ENCODE data around the gene MACROD2. TPM values are rescaled to one million over a fixed set of nuclear protein-coding genes. Genes with fewer than 3 reads are reported as not detected.
A peak's percentile ranks its signal among the peaks of the same experiment; 100 is the strongest.

The MACROD2 gene
- total RNA-seq: 1 to 10 TPM in 1 of 2 donors, under 1 TPM in 1; 0.95 to 4.2 TPM

DNA sequence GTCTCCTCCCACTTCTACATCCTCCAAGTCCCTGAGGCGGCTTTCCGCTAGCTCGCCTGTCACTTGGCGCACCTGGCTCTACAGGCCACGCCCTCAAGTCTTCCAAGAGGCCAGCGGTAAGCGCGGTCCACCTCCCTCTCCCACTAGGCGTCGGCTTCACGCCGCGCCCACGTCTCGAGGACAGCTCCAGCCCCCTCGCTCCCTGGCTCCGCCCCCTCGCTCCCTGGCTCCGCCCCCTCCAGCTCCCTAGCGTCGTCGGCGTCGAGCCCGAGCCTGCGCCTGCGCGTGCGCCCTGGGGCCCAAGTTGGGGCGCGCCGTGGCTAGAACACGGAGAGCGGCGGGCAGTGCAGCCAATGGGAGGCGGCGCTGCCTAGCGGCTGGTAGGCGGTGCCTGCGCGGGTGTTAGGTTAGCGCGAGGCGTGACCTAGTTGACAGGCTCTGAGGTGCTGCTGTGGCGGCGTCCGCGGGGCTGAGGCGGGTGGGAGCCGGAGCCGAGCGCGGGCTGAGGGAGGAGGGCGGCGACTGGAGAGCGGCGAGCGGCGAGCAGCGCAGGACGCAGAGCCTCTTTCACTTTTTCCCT lies at the start of gene MACROD2:
MACROD2 (plus strand) TSS at position 431 of the 580 bp plus-strand sequence.
- Histone ChIP-seq H3K9me3 (no peaks in the 10 kb centered on the region), H3K4me3 (peak within 1 kb of the TSS; percentile 75), H3K36me3 (no peaks in the 10 kb centered on the region), H3K4me1 (ENCODE audit: control insufficient read depth in 1 of 2, low read depth in 2 of 2) (no peaks in the 10 kb centered on the region), H3K27me3 (replicated peaks; ENCODE audit: insufficient read depth) (no peaks in the 10 kb centered on the region), H3K27ac (no peak within 1 kb of the TSS)
- TF ChIP-seq, protein P1, sequence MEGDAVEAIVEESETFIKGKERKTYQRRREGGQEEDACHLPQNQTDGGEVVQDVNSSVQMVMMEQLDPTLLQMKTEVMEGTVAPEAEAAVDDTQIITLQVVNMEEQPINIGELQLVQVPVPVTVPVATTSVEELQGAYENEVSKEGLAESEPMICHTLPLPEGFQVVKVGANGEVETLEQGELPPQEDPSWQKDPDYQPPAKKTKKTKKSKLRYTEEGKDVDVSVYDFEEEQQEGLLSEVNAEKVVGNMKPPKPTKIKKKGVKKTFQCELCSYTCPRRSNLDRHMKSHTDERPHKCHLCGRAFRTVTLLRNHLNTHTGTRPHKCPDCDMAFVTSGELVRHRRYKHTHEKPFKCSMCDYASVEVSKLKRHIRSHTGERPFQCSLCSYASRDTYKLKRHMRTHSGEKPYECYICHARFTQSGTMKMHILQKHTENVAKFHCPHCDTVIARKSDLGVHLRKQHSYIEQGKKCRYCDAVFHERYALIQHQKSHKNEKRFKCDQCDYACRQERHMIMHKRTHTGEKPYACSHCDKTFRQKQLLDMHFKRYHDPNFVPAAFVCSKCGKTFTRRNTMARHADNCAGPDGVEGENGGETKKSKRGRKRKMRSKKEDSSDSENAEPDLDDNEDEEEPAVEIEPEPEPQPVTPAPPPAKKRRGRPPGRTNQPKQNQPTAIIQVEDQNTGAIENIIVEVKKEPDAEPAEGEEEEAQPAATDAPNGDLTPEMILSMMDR (IDR thresholded peaks at IDR 0.05): no peak
- ATAC-seq (ENCODE audit: insufficient number of reproducible peaks, low FRiP score, low read depth): peak; percentile 70
- peak; percentile 34 for DNase-seq (ENCODE audit: low spot score)

DNA sequence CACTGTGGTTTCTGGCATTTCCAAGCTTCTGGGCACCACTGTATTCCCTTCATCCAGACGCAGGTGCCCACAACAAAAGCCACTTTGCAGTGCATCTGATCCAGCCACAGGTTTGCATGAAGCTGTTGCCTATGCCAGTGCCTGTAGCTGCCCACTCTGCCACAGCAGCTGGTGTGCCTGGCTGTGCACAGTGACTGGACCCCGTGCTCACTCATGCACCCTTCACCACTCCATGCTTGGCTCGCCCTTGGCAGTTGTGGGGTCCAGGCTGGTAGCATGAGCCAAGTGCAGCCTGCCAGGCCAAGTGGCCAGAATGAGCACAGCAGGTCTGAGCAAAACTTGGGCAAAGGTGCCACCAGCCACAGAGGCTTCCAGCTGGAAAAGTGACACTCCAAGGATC lies 47.6 kb upstream of the MACROD2 start:
- ATAC-seq (ENCODE audit: insufficient number of reproducible peaks, low FRiP score, low read depth) (no peak), DNase-seq (ENCODE audit: low spot score) (no peak)
- TF ChIP-seq, protein P1 (IDR thresholded peaks at IDR 0.05): no peak
- Histone ChIP-seq H3K27ac (no peak overlapping the region), H3K36me3 (no peaks in the 10 kb centered on the region), H3K27me3 (replicated peaks; ENCODE audit: insufficient read depth) (no peaks in the 10 kb centered on the region), H3K4me3 (no peak overlapping the region), H3K9me3 (no peaks in the 10 kb centered on the region), H3K4me1 (ENCODE audit: control insufficient read depth in 1 of 2, low read depth in 2 of 2) (no peaks in the 10 kb centered on the region)

DNA sequence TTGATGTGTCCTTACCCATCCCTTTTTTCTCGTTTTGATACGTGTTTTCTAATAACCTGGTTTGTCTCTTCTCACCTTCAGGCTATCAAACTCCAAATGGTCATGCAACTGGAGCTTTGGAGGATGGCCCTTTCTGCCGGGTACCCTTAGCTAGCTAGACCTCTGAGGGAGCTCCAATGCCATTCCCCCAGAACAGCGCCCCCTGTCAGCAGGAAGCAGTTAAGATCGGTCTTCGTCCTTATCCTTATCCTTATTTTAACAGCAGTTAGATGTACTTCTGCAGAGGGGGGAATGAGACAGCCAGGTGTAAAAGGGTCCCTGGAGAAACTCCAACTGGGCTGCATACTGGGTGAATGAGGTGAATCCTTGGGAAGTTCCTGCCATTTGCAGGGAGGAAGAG lies 42.1 kb upstream of the MACROD2 start:
- H3K9me3 ChIP-seq: no peaks in the 10 kb centered on the region
- no peak overlapping the region for H3K4me3 ChIP-seq
- TF ChIP-seq, protein P1 (IDR thresholded peaks at IDR 0.05): no peak
- H3K36me3 ChIP-seq: no peaks in the 10 kb centered on the region
- H3K4me1 ChIP-seq (ENCODE audit: control insufficient read depth in 1 of 2, low read depth in 2 of 2): no peaks in the 10 kb centered on the region
- no peak overlapping the region for H3K27ac ChIP-seq
- DNase-seq (ENCODE audit: low spot score) (no peak), ATAC-seq (ENCODE audit: insufficient number of reproducible peaks, low FRiP score, low read depth) (no peak)
- no peaks in the 10 kb centered on the region for H3K27me3 ChIP-seq (replicated peaks; ENCODE audit: insufficient read depth)

DNA sequence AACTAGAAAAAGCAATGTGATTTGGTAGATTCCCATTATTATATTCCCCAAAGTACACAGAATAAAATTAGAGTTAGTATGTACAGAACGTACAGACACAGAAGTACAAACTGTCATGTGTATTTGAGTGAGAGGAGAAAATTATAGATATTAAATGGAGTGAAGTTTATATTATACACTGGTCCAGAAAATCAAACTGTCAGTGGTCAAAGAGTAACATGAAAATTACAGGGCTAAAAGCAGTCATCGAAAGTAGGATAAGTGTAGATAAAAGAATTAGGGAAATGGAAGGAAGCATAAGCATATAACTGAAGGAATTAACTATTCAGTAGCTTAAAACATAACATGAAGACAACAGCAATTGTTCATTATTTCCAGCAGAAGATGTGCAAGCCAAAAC lies 35.2 kb upstream of the MACROD2 start:
- Histone ChIP-seq H3K4me1 (ENCODE audit: control insufficient read depth in 1 of 2, low read depth in 2 of 2) (no peaks in the 10 kb centered on the region), H3K36me3 (no peaks in the 10 kb centered on the region), H3K27me3 (replicated peaks; ENCODE audit: insufficient read depth) (no peaks in the 10 kb centered on the region), H3K4me3 (no peak overlapping the region), H3K27ac (no peak overlapping the region), H3K9me3 (no peaks in the 10 kb centered on the region)
- ATAC-seq (ENCODE audit: insufficient number of reproducible peaks, low FRiP score, low read depth): no peak
- DNase-seq (ENCODE audit: low spot score): no peak
- TF ChIP-seq, protein P1 (IDR thresholded peaks at IDR 0.05): no peak

DNA sequence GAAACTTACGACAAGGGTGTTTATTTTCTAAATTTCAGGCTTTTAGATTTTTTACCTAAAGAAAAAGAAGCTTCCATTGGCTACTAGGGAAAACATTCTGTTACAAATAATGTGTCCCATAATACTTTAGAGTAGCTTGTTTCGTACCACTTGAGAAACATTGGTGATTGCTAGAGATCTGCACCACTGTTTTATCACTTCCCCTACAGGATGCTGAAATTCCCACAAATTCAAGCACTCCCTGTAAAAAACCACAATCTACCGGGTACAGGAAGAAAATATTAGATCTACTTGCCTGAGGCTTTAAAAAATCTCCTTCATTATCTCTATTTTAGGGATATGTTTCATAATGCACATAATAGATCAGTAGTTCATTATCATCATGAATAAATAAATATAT lies 34.8 kb upstream of the MACROD2 start:
- Histone ChIP-seq H3K27ac (no peak overlapping the region), H3K36me3 (no peaks in the 10 kb centered on the region), H3K9me3 (no peaks in the 10 kb centered on the region), H3K4me1 (ENCODE audit: control insufficient read depth in 1 of 2, low read depth in 2 of 2) (no peaks in the 10 kb centered on the region), H3K27me3 (replicated peaks; ENCODE audit: insufficient read depth) (no peaks in the 10 kb centered on the region), H3K4me3 (no peak overlapping the region)
- DNase-seq (ENCODE audit: low spot score) (no peak), ATAC-seq (ENCODE audit: insufficient number of reproducible peaks, low FRiP score, low read depth) (no peak)
- TF ChIP-seq, protein P1 (IDR thresholded peaks at IDR 0.05): no peak
